Endothelial cell (in vitro differentiated cells): Measurements from ENCODE around the gene CATSPERB. TPM values are rescaled to one million over a fixed set of nuclear protein-coding genes. Genes with fewer than 3 reads are reported as not detected.
"Not testable (repeated sequence)": the region's sequence is repeated elsewhere in the genome, so short reads cannot be mapped to it uniquely, and the experiment has no call there.

ENCODE experiments used
- DNase-seq: peaks from one replicate; pipeline ENCODE4 v3.0.0; 2021; ENCODE audit warnings: low spot score
- H3K27ac Mint-ChIP-seq: one replicate; pipeline ENCODE4 v1.8.0; 2021; ENCODE audit warnings: mixed read lengths, inconsistent platforms; ENCODE audit not compliant: unreplicated experiment
- H3K27me3 Mint-ChIP-seq: one replicate; pipeline ENCODE4 v1.8.0; 2021; ENCODE audit warnings: mild to moderate bottlenecking, moderate library complexity, mixed read lengths, inconsistent platforms; ENCODE audit not compliant: unreplicated experiment
- H3K36me3 Mint-ChIP-seq: one replicate; pipeline ENCODE4 v1.8.0; 2021; ENCODE audit warnings: mild to moderate bottlenecking, low read depth, mixed read lengths, inconsistent platforms; ENCODE audit not compliant: unreplicated experiment
- H3K4me1 Mint-ChIP-seq: one replicate; pipeline ENCODE4 v1.8.0; 2021; ENCODE audit warnings: mild to moderate bottlenecking, mixed read lengths, inconsistent platforms; ENCODE audit not compliant: unreplicated experiment
- H3K4me3 Mint-ChIP-seq: one replicate; pipeline ENCODE4 v1.8.0; 2021; ENCODE audit warnings: mild to moderate bottlenecking, mixed read lengths, inconsistent platforms; ENCODE audit not compliant: unreplicated experiment
- H3K9me3 Mint-ChIP-seq: one replicate; pipeline ENCODE4 v1.8.0; 2021; ENCODE audit warnings: mixed read lengths, inconsistent platforms; ENCODE audit not compliant: unreplicated experiment
- CTCF ChIP-seq: fragments of 200-600 bp; sonication (generic); IDR thresholded peaks from one replicate; pipeline ENCODE4 v1.5.0; 2021; ENCODE audit warnings: antibody characterized with exemption; ENCODE audit not compliant: unreplicated experiment
- total RNA-seq: library from RNA; stranded (reverse); fragmentation: NEBNext Ultra II Directional; extraction: Animal tissue kit (Norgen Biotek cat#: 25700); gene quantifications from one replicate; pipeline ENCODE4 v1.2.1, GENCODE V29; 2021; ENCODE audit not compliant: unreplicated experiment

CATSPERB gene
- total RNA-seq, 1 donor from 2014 or later = not detected

- Mint-ChIP-seq H3K9me3 (no peaks in the 10 kb centered on the region), H3K36me3 (no peaks in the 10 kb centered on the region), H3K27ac (no peak overlapping the region), H3K27me3 (no peaks in the 10 kb centered on the region), H3K4me1 (no peaks in the 10 kb centered on the region), H3K4me3 (no peak overlapping the region)
- no peak for TF ChIP-seq CTCF
- DNase-seq = no peak
These were observed 13.5 kb upstream of the CATSPERB start for GRCh38 chr14:91745344-91745743.

DNA sequence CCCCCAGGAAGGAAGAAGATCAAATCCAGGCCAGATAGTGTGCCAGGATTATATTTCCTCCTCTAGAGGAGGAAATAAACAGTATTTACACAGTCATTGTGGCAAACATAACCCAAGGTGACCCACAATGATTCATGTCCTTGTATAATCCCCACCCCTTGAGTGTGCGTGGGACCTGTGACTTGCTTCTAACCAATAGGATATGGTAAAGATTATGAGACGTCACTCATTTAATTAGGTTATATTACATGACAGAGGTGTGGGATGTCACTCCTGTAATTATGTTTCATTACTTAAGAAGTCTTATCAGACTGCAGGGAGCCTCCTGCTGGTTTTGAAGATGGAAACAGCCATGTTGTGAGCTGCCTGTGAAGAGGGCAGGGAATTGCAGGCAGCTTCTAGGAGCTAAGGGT, 12.2 kb upstream of the CATSPERB start:
- H3K27ac Mint-ChIP-seq = no peak overlapping the region
- H3K27me3 Mint-ChIP-seq = no peaks in the 10 kb centered on the region
- H3K36me3 Mint-ChIP-seq = no peaks in the 10 kb centered on the region
- no peaks in the 10 kb centered on the region for H3K4me1 Mint-ChIP-seq
- DNase-seq = no peak
- TF ChIP-seq CTCF = no peak
- no peak overlapping the region for H3K4me3 Mint-ChIP-seq
- no peaks in the 10 kb centered on the region for H3K9me3 Mint-ChIP-seq

- H3K4me3 Mint-ChIP-seq = no peak overlapping the region
- no peak for DNase-seq
- no peaks in the 10 kb centered on the region for H3K9me3 Mint-ChIP-seq
- H3K27me3 Mint-ChIP-seq = no peaks in the 10 kb centered on the region
- no peak for TF ChIP-seq CTCF
- H3K36me3 Mint-ChIP-seq = no peaks in the 10 kb centered on the region
- no peak overlapping the region for H3K27ac Mint-ChIP-seq
- H3K4me1 Mint-ChIP-seq = no peaks in the 10 kb centered on the region
These were observed 11.4 kb upstream of the CATSPERB start for GRCh38 chr14:91743305-91743653.

GRCh38 chr14:91742621-91743304, 10.9 kb upstream of the CATSPERB start:
- Mint-ChIP-seq H3K9me3 (no peaks in the 10 kb centered on the region), H3K27me3 (no peaks in the 10 kb centered on the region), H3K4me1 (no peaks in the 10 kb centered on the region)

DNA sequence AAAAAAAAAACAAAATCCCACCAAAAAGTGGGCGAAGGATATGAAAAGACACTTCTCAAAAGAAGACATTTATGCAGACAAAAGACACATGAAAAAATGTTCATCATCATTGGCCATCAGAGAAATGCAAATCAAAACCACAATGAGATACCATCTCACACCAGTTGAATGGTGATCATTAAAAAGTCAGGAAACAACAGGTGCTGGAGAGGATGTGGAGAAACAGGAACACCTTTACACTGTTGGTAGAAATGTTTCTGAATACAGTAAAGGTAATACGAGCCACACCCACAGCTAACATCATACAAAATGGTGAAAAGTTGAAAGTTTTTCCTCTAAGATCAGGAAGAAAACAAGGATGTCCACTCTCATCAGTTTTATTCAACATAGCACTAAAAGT, 8.0 kb upstream of the CATSPERB start:
- not testable (repeated sequence) for H3K4me1 Mint-ChIP-seq, H3K27me3 Mint-ChIP-seq, H3K27ac Mint-ChIP-seq, H3K4me3 Mint-ChIP-seq, DNase-seq, H3K36me3 Mint-ChIP-seq, H3K9me3 Mint-ChIP-seq

More at GRCh38 chr14:91742621-91743304, 10.9 kb upstream of the CATSPERB start:
- Mint-ChIP-seq H3K36me3 (no peaks in the 10 kb centered on the region), H3K27ac (no peak overlapping the region), H3K4me3 (no peak overlapping the region)
- DNase-seq = no peak
- no peak for TF ChIP-seq CTCF
